Heart left ventricle (tissue), 16 donors: ENCODE measurements around the gene RHBDL3. TPM values are rescaled to one million over a fixed set of nuclear protein-coding genes. Genes with fewer than 3 reads are reported as not detected.

Experiments
- ATAC-seq, 4 donors: fragments of 200-7000 bp; cut with Tn5 transposase; one replicate each; pipeline ENCODE4 v1.9.1; 2020 to 2022; ENCODE audit warnings: moderate library complexity in 4 of 4, mild to moderate bottlenecking in 3 of 4, moderate number of reproducible peaks in 1 of 4
- DNase-seq, 5 donors: peaks; one replicate each; pipeline ENCODE4 v3.0.0-alpha.2; 2020
- H3K27ac ChIP-seq, 12 donors: fragments of 200-600 bp; sonication (generic) in 4 of 12; one replicate each; pipeline versions ENCODE4 v1.5.0 to v1.8.0; 2016 to 2022; ENCODE audit warnings: mild to moderate bottlenecking in 2 of 12
- H3K27me3 ChIP-seq, 9 donors: fragments of 200-600 bp; sonication (generic) in 2 of 9; one replicate each; pipeline versions ENCODE4 v1.5.1 to v1.8.0; 2016 to 2022; ENCODE audit warnings: mild to moderate bottlenecking in 3 of 9
- H3K36me3 ChIP-seq, 9 donors: fragments of 200-600 bp; sonication (generic) in 2 of 9; one replicate each; pipeline versions ENCODE4 v1.5.0 to v1.8.0; 2018 to 2022; ENCODE audit warnings: mild to moderate bottlenecking in 2 of 9
- H3K4me1 ChIP-seq, 12 donors: fragments of 200-600 bp; sonication (generic) in 4 of 12; one replicate each; pipeline versions ENCODE4 v1.5.0 to v1.8.0; 2016 to 2022; ENCODE audit warnings: mild to moderate bottlenecking in 3 of 12
- H3K4me3 ChIP-seq, 12 donors: fragments of 200-600 bp; sonication (generic) in 4 of 12; one replicate each; pipeline versions ENCODE4 v1.5.0 to v1.8.0; 2017 to 2022; ENCODE audit warnings: mild to moderate bottlenecking in 9 of 12, moderate library complexity in 4 of 12
- H3K9me3 ChIP-seq, 12 donors: fragments of 200-600 bp; sonication (generic) in 4 of 12; one replicate each; pipeline versions ENCODE4 v1.5.0 to v1.8.0; 2016 to 2022; ENCODE audit warnings: mild to moderate bottlenecking in 1 of 12
- POLR2A ChIP-seq, 2 donors: fragments of 450-650 bp; IDR thresholded peaks; one replicate each; pipeline ENCODE4 v1.6.1; 2017; ENCODE audit warnings: antibody characterized with exemption in 2 of 2, mild to moderate bottlenecking in 2 of 2, moderate library complexity in 2 of 2
- WGBS, 4 donors: extraction: QIAGEN DNeasy Blood & Tissue Kit in 2 of 4; methylation state at CpG; one replicate each; pipeline versions ENCODE4 v1.1.5 to v1.1.7; 2013 to 2018; 5-methylcytosine and 5-hydroxymethylcytosine counted together
- intact Hi-C, 10 donors: fragments of 100-400 bp; cut with DNase I; formaldehyde crosslinking; loops; one replicate each; pipeline versions ENCODE4 v1.11.1 to v1.14.2; 2022
- polyA plus RNA-seq, 2 donors: library from polyadenylated mRNA; stranded (reverse); fragments of 200-250 nt; gene quantifications; one replicate each; pipeline ENCODE4 v1.2.3, GENCODE V29; 2013
- total RNA-seq, 9 donors: library from RNA; depleted of rRNA in 2 of 9; stranded (reverse); fragments of >200 nt in 2 of 9; fragmentation: NEBNext Ultra II Directional in 3 of 9; extraction: Animal tissue kit (Norgen Biotek cat#: 25700) in 3 of 9; gene quantifications; one replicate each; pipeline versions ENCODE4 v1.1.0 to v1.2.4, GENCODE V29; 2016 to 2023
- TF ChIP-seq, protein P1 (sequence below), 12 donors: fragments of 200-600 bp; sonication (generic) in 4 of 12; IDR thresholded peaks; one replicate each; pipeline versions ENCODE4 v1.5.0 to v1.8.0; 2018 to 2022; ENCODE audit warnings: antibody characterized with exemption in 12 of 12, mild to moderate bottlenecking in 5 of 12
- donor health status: ischemic (EF 13 %, LVEDD 7.1; RV severe dilation, severe dysfunction).
- donor health status: healthy with polysubstance abuse.
- donor health status: DM: no; HTN: yes; CAD: no.
- donor health status: DM: no; HTN: no; CAD: no.
- donor health status: ischemic (EF 25% LVEDD 6.9; RV normal size, moderate dysfunction).
- donor health status: ischemic (EF 25% LVEDD 5.7; RV mildly dilated, moderate dysfunction).
- donor health status: healthy.
- donor health status: DM: yes; HTN: yes; CAD: no.
- donor health status: ischemic (EF 35%, LVEDD 5.7; RV mildly dilated, moderate dysfunction).
- donor health status: nonischemic (EF 11% LVEDD 7.7; RV severe dilation, severe dysfunction).
- donor health status: DM: yes; HTN: yes; CAD: no.
- donor health status: PGD.
- donor health status: ischemic (EF 29% LVEDD 5.4; RV normal size, mild dysfunction).
- donor health status: nonischemic (EF 23%, LVEDD 6.1; RV moderate dilation, normal function).

The RHBDL3 gene
- total and polyA plus RNA-seq, 11 donors, result 0.05 to 4.8 (median 0.36) TPM

DNA sequence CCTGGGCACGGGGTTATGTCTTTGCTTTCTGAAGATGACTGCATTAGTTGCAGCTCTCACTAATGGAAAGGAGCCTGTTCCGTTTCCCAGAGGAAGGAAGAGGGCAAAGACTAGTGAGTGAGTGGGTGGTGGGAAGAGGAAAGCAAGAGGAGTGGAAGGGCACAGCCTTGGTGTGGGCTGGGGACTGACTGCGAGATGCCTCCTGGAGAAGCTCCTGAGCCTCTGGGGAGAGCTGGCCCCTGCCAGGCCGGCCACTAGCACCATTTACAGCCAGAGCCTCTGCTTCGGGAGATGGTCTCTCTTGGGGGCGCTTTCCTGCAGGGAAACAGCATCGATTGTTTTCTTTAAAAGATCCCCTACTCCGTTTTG, 825 bp upstream of the RHBDL3 start:
- WGBS, 4 donors, result 19 to 22% (median 21%) methylated on average over 8 of the region's 8 CpGs
- Histone ChIP-seq H3K27me3 (peaks cover 0 to 69% (median 24%) of the 10 kb centered on the region in 9 donors), H3K36me3 (no peaks in the 10 kb centered on the region), H3K27ac (peak overlapping the region in 2 of 12 donors; percentile 34 to 51), H3K9me3 (no peaks in the 10 kb centered on the region), H3K4me1 (peaks cover 0 to 38% (median 16%) of the 10 kb centered on the region in 12 donors), H3K4me3 (peak overlapping the region in 7 of 12 donors; percentile 39 to 81 (median 70))
- DNase-seq, result no peak
- ATAC-seq, result no peak
- intact Hi-C loops, result loop anchor here in 1 of 10 donors (10.0 kb wide), 1 partner anchor 60 kb away; no protein-coding TSS in a partner anchor
- TF ChIP-seq POLR2A (IDR thresholded peaks at IDR 0.05), result no peak
- TF ChIP-seq, protein P1, sequence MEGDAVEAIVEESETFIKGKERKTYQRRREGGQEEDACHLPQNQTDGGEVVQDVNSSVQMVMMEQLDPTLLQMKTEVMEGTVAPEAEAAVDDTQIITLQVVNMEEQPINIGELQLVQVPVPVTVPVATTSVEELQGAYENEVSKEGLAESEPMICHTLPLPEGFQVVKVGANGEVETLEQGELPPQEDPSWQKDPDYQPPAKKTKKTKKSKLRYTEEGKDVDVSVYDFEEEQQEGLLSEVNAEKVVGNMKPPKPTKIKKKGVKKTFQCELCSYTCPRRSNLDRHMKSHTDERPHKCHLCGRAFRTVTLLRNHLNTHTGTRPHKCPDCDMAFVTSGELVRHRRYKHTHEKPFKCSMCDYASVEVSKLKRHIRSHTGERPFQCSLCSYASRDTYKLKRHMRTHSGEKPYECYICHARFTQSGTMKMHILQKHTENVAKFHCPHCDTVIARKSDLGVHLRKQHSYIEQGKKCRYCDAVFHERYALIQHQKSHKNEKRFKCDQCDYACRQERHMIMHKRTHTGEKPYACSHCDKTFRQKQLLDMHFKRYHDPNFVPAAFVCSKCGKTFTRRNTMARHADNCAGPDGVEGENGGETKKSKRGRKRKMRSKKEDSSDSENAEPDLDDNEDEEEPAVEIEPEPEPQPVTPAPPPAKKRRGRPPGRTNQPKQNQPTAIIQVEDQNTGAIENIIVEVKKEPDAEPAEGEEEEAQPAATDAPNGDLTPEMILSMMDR (IDR thresholded peaks at IDR 0.05), result no peak

DNA sequence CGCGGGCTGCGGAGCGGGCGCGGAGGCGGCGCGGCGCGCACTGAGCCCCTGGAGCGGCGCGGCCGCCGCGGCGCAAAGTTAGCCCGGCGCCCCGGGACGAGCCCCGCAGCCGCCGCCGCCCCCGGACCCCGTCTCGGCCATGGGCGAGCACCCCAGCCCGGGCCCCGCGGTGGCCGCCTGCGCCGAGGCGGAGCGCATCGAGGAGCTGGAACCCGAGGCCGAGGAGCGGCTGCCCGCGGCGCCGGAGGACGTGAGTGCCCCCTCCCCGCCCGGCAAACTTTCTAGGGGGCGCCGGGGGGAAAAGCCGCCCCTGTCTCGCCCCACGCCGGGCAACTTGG, 388 bp downstream of the RHBDL3 start:
- Histone ChIP-seq H3K36me3 (no peaks in the 10 kb centered on the region), H3K4me1 (peaks cover 0 to 38% (median 16%) of the 10 kb centered on the region in 12 donors), H3K27ac (no peak overlapping the region), H3K27me3 (peaks cover 0 to 78% (median 24%) of the 10 kb centered on the region in 9 donors), H3K9me3 (no peaks in the 10 kb centered on the region), H3K4me3 (peak overlapping the region; percentile 54 to 81 (median 62))
- no peak for DNase-seq
- TF ChIP-seq POLR2A (IDR thresholded peaks at IDR 0.05), result no peak
- TF ChIP-seq, protein P1 (IDR thresholded peaks at IDR 0.05), result no peak
- intact Hi-C loops, result loop anchor here in 1 of 10 donors (10.0 kb wide), 1 partner anchor 61 kb away; no protein-coding TSS in a partner anchor
- WGBS, 4 donors, result 0 to 1% (median 0%) methylated on average over 1 to 55 of the region's 55 CpGs
- ATAC-seq, result no peak

DNA sequence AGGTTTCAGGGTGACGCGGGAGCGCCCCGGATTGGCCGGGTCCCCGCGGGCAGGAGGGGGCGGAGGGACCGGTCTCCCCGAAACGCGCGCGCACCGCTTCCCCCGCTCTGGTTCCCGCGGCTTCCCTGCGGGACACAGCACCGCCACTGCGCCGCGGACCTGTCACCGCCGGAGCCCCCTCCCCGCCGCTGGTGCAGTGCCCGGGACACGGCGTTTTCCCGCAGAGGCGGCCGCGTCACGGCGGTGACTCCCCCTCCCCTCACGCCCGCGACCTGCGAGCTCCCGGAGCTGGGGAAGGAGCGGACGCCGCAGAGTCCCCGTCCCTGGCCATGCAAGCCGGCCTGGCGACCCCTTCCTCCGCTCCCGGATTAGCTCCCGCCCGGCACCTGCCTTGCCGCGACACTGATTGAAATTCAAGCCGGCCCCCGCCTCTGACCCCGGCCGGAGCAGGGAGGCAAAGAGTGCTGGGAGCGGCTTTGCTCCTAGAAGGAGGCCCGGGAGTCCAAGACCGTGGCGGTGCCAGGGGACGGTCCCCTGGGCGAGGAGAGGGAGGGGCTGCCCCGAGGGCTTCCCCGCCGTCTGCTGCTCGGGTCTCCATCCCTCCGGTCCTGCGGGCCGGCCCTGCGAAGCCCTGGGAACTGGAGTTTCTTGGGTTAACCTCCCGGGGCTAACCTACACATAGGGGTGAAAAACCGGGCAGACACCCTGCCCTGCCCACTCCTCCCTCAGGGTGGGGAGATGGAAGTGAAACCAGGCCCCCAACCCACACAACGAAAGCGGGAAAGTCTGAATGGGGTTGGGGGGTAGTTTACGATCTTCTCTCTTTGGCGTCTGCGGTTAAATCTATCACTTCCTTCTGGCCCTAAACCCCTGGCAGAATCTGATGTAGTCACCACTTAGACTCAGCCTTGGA, 1.0 kb downstream of the RHBDL3 start:
- peak in 1 of 4 donors; percentile 20 for ATAC-seq
- no peaks in the 10 kb centered on the region for H3K9me3 ChIP-seq
- TF ChIP-seq POLR2A (IDR thresholded peaks at IDR 0.05), result no peak
- TF ChIP-seq, protein P1 (IDR thresholded peaks at IDR 0.05), result no peak

DNA sequence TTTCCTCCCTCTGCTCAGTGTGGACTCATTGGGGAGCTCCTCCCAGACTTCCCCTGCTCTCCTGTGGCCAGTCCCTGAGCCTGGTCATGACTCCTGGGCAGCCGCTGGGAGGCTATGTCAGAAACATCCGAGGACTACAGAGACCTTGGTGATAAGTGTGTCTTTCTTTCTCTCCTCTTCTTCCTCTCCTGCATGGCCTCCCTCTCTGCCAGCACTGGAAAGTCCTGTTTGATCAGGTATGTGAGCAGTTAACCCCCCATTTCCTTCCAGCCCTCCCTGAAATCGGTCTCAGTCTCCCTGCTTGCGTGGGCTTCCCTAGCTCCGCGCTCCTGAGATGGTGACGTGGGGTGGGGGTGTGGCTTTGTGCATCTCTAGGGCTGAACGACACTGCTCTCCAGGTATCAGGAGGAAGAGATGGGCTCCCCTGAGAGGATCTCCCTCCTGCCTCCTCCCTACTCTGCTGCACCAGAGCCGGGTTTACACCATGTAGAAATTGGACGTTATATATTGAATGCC, 2.1 kb downstream of the RHBDL3 start:
- H3K27me3 ChIP-seq, result peaks cover 0 to 72% (median 23%) of the 10 kb centered on the region in 9 donors
- H3K4me1 ChIP-seq, result peaks cover 0 to 32% (median 16%) of the 10 kb centered on the region in 12 donors
- DNase-seq (no peak), ATAC-seq (no peak)
- no peak for TF ChIP-seq POLR2A (IDR thresholded peaks at IDR 0.05)
- TF ChIP-seq, protein P1 (IDR thresholded peaks at IDR 0.05), result no peak
- no peaks in the 10 kb centered on the region for H3K9me3 ChIP-seq
- intact Hi-C loops, result loop anchor here in 1 of 10 donors (10.0 kb wide), 1 partner anchor 63 kb away; no protein-coding TSS in a partner anchor
- H3K27ac ChIP-seq, result no peak overlapping the region
- 9 to 21% (median 16%) methylated on average over 9 to 10 of the region's 10 CpGs for WGBS, 4 donors
- H3K4me3 ChIP-seq, result no peak overlapping the region
- no peaks in the 10 kb centered on the region for H3K36me3 ChIP-seq

More for the DNA sequence above, 1.0 kb downstream of the RHBDL3 start:
- no peaks in the 10 kb centered on the region for H3K36me3 ChIP-seq
- H3K27me3 ChIP-seq, result peaks cover 0 to 78% (median 24%) of the 10 kb centered on the region in 9 donors
- intact Hi-C loops, result loop anchor here in 1 of 10 donors (10.0 kb wide), 1 partner anchor 62 kb away; no protein-coding TSS in a partner anchor
- no peak for DNase-seq
- H3K27ac ChIP-seq, result no peak overlapping the region
- WGBS, 4 donors, result 1 to 3% (median 1%) methylated on average over 31 to 78 of the region's 78 CpGs
- peak overlapping the region; percentile 54 to 81 (median 62) for H3K4me3 ChIP-seq
- peaks cover 0 to 35% (median 16%) of the 10 kb centered on the region in 12 donors for H3K4me1 ChIP-seq
